ENCODE data around the gene FIBCD1.

DNA sequence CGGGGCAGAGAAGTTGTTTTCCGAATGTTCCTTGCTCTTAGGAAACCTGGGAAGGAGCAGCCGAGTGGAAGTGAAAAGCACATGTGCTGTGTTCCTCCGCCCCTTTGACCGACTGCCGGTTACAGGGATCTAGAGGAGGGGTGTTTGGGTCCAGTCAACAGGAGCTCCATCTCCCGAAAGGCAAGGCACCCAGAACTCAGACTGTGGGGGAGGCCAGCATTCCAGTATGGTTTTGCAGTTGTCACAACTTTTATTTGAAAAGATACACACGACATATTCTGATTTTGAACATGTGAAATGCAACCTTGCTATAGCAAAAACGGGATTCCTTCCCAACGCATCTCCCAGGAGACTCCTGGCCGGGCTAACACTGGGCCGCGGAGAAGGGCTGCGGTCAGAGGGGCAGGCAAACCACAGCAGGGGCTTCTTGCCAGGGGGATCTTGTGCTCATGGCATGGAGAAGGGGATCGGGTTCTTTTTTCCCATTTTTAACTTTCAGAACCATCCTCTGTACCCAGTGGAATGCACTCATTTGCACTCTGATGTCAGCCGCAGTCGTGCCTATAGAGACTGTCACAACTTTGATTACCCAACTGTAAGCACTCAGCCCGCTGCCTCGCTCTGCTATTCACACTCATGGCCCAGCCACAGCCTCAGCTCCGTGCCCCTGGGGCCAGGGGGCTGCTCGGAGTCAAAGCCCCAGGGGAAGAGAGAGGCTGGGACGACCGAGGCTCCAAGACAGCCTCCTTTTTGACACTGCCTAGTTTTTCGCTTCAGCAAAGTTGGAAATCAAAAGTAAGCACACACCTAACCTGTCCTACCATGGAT, 46.4 kb downstream of the FIBCD1 start:
- TF ChIP-seq, protein P1, sequence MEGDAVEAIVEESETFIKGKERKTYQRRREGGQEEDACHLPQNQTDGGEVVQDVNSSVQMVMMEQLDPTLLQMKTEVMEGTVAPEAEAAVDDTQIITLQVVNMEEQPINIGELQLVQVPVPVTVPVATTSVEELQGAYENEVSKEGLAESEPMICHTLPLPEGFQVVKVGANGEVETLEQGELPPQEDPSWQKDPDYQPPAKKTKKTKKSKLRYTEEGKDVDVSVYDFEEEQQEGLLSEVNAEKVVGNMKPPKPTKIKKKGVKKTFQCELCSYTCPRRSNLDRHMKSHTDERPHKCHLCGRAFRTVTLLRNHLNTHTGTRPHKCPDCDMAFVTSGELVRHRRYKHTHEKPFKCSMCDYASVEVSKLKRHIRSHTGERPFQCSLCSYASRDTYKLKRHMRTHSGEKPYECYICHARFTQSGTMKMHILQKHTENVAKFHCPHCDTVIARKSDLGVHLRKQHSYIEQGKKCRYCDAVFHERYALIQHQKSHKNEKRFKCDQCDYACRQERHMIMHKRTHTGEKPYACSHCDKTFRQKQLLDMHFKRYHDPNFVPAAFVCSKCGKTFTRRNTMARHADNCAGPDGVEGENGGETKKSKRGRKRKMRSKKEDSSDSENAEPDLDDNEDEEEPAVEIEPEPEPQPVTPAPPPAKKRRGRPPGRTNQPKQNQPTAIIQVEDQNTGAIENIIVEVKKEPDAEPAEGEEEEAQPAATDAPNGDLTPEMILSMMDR (IDR thresholded peaks at IDR 0.05), result no peak
- no peak for TF ChIP-seq EP300 (IDR thresholded peaks at IDR 0.05)
